Measurements from ENCODE around the gene GSDME.

DNA sequence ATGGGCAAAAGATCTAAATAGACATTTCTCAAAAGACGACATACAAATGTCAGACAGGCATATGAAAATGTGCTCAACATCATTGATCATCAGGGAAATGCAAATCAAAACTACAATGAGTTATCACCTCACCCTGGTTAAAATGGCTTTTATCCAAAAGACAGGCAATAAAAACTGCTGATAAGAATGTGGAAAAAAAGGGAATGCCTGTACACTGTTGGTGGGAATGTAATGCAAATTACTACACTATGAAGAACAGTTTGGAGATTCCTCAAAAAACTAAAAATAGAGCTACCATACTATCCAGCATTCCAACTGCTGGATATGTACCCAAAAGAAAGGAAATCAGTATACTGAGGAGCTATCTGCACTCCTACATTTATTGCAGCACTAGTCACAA lies 18.0 kb downstream of the GSDME start:
- TF ChIP-seq, protein P1, sequence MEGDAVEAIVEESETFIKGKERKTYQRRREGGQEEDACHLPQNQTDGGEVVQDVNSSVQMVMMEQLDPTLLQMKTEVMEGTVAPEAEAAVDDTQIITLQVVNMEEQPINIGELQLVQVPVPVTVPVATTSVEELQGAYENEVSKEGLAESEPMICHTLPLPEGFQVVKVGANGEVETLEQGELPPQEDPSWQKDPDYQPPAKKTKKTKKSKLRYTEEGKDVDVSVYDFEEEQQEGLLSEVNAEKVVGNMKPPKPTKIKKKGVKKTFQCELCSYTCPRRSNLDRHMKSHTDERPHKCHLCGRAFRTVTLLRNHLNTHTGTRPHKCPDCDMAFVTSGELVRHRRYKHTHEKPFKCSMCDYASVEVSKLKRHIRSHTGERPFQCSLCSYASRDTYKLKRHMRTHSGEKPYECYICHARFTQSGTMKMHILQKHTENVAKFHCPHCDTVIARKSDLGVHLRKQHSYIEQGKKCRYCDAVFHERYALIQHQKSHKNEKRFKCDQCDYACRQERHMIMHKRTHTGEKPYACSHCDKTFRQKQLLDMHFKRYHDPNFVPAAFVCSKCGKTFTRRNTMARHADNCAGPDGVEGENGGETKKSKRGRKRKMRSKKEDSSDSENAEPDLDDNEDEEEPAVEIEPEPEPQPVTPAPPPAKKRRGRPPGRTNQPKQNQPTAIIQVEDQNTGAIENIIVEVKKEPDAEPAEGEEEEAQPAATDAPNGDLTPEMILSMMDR (IDR thresholded peaks at IDR 0.05), result no peak
- TF ChIP-seq POLR2A (IDR thresholded peaks at IDR 0.05), result no peak

All from Peyer's patch (tissue), 4 donors.